ENCODE results near the gene SNX25.
"Not testable (repeated sequence)": the region's sequence is repeated elsewhere in the genome, so short reads cannot be mapped to it uniquely, and the experiment has no call there.

The SNX25 gene

DNA sequence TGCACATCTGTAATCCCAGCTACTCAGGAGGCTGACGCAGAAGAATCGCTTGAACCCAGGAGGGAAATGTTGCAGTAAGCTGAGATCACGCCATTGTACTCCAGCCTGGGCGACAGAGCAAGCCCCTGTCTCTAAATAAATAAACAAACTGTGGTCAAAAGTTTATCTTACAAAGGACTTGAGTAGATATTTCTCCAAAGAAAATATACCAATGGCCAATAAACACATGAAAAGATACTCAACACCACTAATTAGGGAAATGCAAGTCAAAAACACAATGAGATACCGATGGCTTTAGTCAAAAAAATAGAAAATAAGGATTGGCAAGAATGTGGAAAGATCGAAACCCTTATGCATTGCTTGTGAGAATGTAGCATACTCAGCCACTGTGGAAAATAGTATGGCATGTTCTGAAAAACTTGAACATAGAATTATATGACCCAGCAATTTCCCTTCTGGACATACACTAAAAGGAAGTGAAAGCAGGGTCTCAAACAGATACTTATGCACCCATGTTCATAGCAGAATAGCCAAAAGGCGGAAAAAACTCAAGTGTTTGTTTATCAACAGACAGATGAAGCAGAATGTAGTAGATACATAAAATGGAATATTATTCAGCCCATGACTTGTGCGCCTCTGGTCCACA, 3.6 kb upstream of the SNX25 start:
- TF ChIP-seq, protein P1, sequence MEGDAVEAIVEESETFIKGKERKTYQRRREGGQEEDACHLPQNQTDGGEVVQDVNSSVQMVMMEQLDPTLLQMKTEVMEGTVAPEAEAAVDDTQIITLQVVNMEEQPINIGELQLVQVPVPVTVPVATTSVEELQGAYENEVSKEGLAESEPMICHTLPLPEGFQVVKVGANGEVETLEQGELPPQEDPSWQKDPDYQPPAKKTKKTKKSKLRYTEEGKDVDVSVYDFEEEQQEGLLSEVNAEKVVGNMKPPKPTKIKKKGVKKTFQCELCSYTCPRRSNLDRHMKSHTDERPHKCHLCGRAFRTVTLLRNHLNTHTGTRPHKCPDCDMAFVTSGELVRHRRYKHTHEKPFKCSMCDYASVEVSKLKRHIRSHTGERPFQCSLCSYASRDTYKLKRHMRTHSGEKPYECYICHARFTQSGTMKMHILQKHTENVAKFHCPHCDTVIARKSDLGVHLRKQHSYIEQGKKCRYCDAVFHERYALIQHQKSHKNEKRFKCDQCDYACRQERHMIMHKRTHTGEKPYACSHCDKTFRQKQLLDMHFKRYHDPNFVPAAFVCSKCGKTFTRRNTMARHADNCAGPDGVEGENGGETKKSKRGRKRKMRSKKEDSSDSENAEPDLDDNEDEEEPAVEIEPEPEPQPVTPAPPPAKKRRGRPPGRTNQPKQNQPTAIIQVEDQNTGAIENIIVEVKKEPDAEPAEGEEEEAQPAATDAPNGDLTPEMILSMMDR (IDR thresholded peaks at IDR 0.05; ENCODE audit: low read depth, low read length, missing control alignments), result no peak
- H3K4me3 ChIP-seq (ENCODE audit: low read depth, low read length), result peak overlapping the region; percentile 19; the same call in 1 of the 2 replicates
- DNase-seq (ENCODE audit: low read depth), result no peak

DNA sequence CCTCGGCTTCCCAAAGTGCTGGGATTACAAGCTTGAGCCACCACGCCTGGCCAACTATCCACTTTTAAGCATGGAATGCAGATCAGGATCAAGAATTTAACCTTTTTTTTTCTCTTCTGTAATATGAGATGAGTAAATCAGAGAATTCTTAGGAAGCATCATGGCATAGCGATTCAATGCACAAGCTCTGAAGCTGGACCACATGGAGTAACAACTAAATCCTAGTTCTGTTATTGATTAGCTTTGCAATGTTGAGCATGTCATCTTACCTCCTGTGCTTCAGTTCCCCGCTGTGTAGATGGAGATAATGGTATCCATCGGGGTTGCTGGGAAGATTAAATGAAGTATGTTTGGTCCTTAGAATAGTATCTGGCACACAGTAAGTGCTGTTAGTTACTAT, 1.9 kb upstream of the SNX25 start:
- no peak for DNase-seq (ENCODE audit: low read depth)
- H3K4me3 ChIP-seq (ENCODE audit: low read depth, low read length), result no peak overlapping the region
- TF ChIP-seq, protein P1 (IDR thresholded peaks at IDR 0.05; ENCODE audit: low read depth, low read length, missing control alignments), result no peak

DNA sequence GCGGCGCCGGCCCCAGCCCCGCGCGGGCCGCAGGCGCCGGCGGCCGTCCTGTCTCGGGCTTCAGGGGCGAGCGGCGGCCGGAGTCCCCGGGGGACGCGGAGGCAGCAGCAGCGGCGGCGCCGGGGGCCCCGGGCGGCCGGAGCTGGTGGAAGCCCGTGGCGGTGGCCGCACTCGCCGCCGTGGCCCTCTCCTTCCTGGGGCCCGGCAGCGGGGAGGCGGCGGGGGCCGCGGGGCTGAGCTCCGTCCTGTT, 379 bp downstream of the SNX25 start:
- DNase-seq (ENCODE audit: low read depth), result not testable (repeated sequence)
- H3K4me3 ChIP-seq (ENCODE audit: low read depth, low read length), result peak overlapping the region; percentile 91

DNA sequence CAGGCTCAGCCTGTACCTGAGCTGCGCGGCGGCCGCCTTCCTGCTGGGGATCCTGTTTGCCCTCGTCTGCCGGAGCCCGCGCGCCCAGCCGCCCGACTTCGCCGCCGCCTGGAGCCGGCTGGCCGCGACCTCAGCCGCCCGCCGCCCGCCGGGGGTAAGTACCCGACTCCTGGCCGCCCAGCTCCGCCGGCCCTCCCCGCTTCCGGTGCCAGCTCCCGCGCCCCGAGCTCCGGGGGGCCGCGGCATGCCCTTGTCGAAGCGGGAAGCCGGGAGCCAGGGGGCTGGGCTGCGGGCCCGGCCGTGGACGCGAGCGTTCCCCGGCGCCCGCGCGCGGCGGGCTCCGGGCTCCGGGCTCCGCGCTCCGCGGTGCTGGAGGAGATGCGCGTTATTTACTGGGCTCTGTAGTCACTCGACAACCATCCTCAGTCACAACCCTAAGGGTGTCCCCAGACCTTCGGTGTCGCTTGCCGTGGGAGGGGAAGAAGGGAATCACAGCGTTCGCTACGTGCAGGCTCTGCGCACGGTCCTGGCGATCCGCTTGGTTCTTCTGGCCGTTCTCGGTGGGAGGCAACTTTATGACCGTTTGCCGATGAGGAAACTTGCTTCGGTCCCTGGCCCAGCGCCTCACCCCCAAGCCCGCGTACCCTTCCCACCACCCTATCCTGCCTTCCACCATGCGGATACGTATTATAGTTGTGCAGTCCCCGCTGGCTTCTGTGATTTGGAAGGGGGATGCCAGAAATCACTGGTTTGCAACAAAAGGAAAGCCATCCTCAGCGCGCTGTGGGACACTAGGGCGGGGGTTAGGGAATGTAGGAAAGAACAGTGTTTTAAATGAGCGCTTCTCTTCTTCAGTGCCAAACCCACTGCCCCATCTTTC, 944 bp downstream of the SNX25 start:
- TF ChIP-seq, protein P1 (IDR thresholded peaks at IDR 0.05; ENCODE audit: low read depth, low read length, missing control alignments), result no peak
- H3K4me3 ChIP-seq (ENCODE audit: low read depth, low read length), result peak overlapping the region; percentile 91
- no peak for DNase-seq (ENCODE audit: low read depth)

DNA sequence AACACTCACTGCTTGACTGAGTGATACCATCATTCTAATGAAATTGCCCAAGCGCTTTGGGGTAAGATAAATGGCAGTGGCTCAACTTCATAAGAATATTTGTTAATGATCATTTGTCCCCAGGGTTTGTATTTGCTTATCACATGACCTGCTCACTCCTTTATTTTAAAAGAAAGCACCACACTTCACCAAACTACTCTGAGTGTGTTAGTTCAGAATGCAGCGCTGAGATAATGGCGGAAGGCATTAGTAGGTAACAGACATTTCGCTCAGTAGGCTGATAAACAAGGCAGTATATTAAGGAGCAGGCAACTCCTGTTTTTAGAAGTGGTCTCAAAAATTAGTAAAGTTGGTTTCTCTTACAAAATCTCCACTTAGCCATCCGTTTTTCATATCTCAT, 1.6 kb downstream of the SNX25 start:
- TF ChIP-seq, protein P1 (IDR thresholded peaks at IDR 0.05; ENCODE audit: low read depth, low read length, missing control alignments), result no peak
- no peak for DNase-seq (ENCODE audit: low read depth)
- H3K4me3 ChIP-seq (ENCODE audit: low read depth, low read length), result peak overlapping the region; percentile 91

DNA sequence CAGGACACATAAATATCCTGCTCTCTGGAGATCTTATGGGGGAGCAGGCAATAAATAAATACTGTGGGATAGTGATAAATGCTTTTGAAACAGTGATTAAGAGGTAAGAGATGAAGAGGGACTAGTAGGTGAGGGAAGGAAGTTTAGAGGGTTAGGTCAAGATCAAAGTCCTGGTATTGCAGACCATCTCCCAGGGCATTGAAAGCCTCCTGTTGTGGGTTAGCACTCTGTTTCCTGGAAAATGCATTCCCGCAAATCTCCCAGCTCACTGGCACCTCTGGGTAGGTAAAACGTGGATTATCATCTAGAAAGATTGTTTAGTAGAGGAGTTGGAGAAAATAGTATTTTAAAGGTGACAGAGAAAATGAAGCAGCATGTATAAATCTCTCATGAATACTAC, 2.2 kb downstream of the SNX25 start:
- no peak for DNase-seq (ENCODE audit: low read depth)
- TF ChIP-seq, protein P1 (IDR thresholded peaks at IDR 0.05; ENCODE audit: low read depth, low read length, missing control alignments), result no peak
- H3K4me3 ChIP-seq (ENCODE audit: low read depth, low read length), result peak overlapping the region; percentile 91

DNA sequence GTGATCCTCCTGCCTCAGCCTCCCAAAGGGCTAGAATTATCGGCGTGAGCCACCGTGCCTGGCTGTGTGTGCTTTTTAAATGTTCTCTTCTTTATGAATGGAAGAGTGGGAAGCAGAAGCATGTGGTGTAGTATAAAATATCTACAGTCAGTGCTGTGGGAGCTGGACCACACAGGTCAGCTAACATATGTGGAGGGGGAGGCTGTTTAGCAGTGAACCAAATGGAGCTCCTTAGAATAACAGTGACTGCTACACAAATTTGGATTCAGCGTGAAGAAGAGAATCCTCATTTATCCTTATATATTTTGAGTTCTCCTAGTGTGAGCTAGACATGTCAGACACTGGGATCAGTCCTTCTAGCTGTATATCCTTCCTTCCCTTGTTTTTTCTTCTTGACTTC, 3.2 kb downstream of the SNX25 start:
- TF ChIP-seq, protein P1 (IDR thresholded peaks at IDR 0.05; ENCODE audit: low read depth, low read length, missing control alignments), result no peak
- DNase-seq (ENCODE audit: low read depth), result no peak
- peak overlapping the region; percentile 91 for H3K4me3 ChIP-seq (ENCODE audit: low read depth, low read length)

All from GM12864 (cell line).